Endothelial cell of umbilical vein (primary cell): ENCODE results near the gene TUBB2A.

Experiments used
- FOS ChIP-seq: IDR thresholded peaks from 2 replicates; pipeline ENCODE4 v1.6.1; 2011; ENCODE audit warnings: mild to moderate bottlenecking, low read length, moderate library complexity, borderline replicate concordance; ENCODE audit not compliant: insufficient read depth
- TF ChIP-seq, protein P1 (sequence below), 2 donors: IDR thresholded peaks; 1 replicate in 1 of 2; 2 replicates in 1 of 2; pipeline ENCODE4 v1.5.1; 2011; ENCODE audit warnings: low read length in 2 of 2, mild to moderate bottlenecking in 2 of 2, moderate library complexity in 2 of 2, control low read depth in 1 of 2, inconsistent platforms in 1 of 2, low read depth in 1 of 2; ENCODE audit not compliant: insufficient read depth in 1 of 2; ENCODE audit errors: extremely low read depth in 1 of 2

DNA sequence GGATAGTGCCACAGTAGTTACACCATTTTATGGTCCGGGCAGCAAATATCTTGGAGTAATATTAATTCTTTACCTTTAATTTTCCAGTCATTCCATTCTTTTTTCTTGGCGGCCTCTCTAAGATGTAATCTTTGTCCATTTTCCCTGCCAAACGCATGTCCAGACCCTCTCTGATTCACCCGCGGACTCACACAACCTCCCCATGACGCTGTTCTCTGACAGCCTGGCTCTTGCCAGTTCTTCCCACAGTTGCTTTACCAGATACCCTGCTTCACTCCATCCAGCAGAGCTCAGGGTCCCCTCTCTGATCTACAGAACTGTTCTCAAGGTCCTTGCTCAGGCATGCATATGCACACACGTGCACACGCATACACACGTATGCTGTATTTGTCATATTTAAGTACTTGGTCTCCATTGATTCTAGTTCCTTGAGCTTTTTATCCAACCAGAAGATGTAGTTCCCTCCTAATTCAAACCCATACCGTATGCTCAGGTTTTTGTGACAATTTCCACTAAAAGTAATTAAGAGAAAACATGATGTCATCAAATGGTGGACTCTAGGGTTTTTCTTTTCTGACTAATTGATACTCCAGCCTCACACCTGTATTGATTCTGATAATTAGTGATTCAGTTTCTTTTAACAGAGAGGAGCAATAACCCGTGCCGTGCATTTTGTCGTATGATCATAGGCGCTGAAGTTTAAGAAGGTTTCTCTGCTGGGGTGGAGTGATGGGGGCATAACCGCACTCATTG lies 28.8 kb downstream of the TUBB2A start:
- TF ChIP-seq, protein P1, sequence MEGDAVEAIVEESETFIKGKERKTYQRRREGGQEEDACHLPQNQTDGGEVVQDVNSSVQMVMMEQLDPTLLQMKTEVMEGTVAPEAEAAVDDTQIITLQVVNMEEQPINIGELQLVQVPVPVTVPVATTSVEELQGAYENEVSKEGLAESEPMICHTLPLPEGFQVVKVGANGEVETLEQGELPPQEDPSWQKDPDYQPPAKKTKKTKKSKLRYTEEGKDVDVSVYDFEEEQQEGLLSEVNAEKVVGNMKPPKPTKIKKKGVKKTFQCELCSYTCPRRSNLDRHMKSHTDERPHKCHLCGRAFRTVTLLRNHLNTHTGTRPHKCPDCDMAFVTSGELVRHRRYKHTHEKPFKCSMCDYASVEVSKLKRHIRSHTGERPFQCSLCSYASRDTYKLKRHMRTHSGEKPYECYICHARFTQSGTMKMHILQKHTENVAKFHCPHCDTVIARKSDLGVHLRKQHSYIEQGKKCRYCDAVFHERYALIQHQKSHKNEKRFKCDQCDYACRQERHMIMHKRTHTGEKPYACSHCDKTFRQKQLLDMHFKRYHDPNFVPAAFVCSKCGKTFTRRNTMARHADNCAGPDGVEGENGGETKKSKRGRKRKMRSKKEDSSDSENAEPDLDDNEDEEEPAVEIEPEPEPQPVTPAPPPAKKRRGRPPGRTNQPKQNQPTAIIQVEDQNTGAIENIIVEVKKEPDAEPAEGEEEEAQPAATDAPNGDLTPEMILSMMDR (IDR thresholded peaks at IDR 0.05; ENCODE audit: extremely low read depth in 1 of 2, insufficient read depth in 1 of 2, low read depth in 1 of 2, low read length in 2 of 2), result no peak
- no peak for TF ChIP-seq FOS
